Calu3 (cell line): ENCODE measurements around the gene ZBTB16. TPM values are rescaled to one million over a fixed set of nuclear protein-coding genes. Genes with fewer than 3 reads are reported as not detected.

ENCODE experiments used
- BruUV-seq: library from RNA; stranded (reverse); fragments of 400-500 nt; replicated peaks from 2 replicates; lab custom pipeline; 2021; lab: Mats Ljungman, UMichigan
- CTCF ChIA-PET: fragments of 300-600 bp; sonication (Branson Sonifier 250); formaldehyde crosslinking; loops from one replicate; lab custom pipeline; 2022; ENCODE audit warnings: antibody characterized with exemption; lab: Charles Lee
- DNase-seq: peaks from one replicate; pipeline ENCODE4 v3.0.0; 2022
- H3K27ac Mint-ChIP-seq: one replicate; pipeline ENCODE4 v1.8.0; 2022; ENCODE audit warnings: mixed read lengths; ENCODE audit not compliant: unreplicated experiment
- H3K27me3 Mint-ChIP-seq: one replicate; pipeline ENCODE4 v1.8.0; 2022; ENCODE audit warnings: mixed read lengths; ENCODE audit not compliant: unreplicated experiment
- H3K36me3 Mint-ChIP-seq: one replicate; pipeline ENCODE4 v1.8.0; 2022; ENCODE audit warnings: mild to moderate bottlenecking, moderate library complexity, mixed read lengths; ENCODE audit not compliant: insufficient read depth, unreplicated experiment
- H3K4me1 Mint-ChIP-seq: one replicate; pipeline ENCODE4 v1.8.0; 2022; ENCODE audit warnings: mild to moderate bottlenecking, low read depth, mixed read lengths; ENCODE audit not compliant: unreplicated experiment
- H3K4me3 Mint-ChIP-seq: one replicate; pipeline ENCODE4 v1.8.0; 2022; ENCODE audit warnings: mild to moderate bottlenecking, low read depth, moderate library complexity, mixed read lengths; ENCODE audit not compliant: unreplicated experiment
- H3K9me3 Mint-ChIP-seq: one replicate; pipeline ENCODE4 v1.8.0; 2022; ENCODE audit warnings: low read depth, mixed read lengths; ENCODE audit not compliant: unreplicated experiment
- intact Hi-C: fragments of 100-400 bp; cut with micrococcal nuclease; formaldehyde crosslinking; loops from one replicate; pipeline ENCODE4 v1.10.0; 2022; ENCODE audit not compliant: unreplicated experiment
- total RNA-seq: library from RNA; stranded (reverse); gene quantifications from 2 replicates; pipeline ENCODE4 v1.2.3, GENCODE V29; 2022
- TF ChIP-seq, protein P1 (sequence below): fragments of 200-600 bp; IDR thresholded peaks from one replicate; pipeline ENCODE4 v1.8.0; 2022; ENCODE audit warnings: antibody characterized with exemption; ENCODE audit not compliant: unreplicated experiment

Gene ZBTB16
- total RNA-seq, 1 experiment from 2014 or later = not detected

DNA sequence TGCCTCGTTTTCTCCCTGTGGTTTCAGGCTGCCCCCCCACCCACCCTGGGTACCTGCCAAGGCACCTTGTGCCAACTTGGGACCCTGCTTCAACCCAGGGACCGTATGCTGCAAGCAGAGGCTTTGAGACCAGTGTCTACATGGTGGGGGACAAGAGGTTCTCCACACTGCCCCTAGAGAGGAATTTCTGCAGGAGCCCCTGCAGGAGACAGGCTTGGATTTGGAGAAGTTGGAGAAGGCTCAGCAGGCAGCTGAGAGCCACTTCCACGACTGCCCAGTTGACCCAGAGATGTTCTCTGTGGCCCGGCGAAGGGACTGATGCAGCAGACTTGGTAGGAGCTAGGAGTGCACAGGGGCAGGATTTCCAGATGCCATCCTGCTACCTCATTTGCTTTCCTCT lies 216.6 kb downstream of the ZBTB16 start:
- Mint-ChIP-seq H3K27ac (no peak overlapping the region), H3K27me3 (peaks cover 51% of the 10 kb centered on the region), H3K9me3 (no peaks in the 10 kb centered on the region), H3K4me1 (peaks cover 38% of the 10 kb centered on the region), H3K4me3 (no peak overlapping the region), H3K36me3 (no peaks in the 10 kb centered on the region)
- CTCF ChIA-PET = no interaction called here
- intact Hi-C loops = no loop called here
- DNase-seq = no peak
- no TSS peak for BruUV-seq
- TF ChIP-seq, protein P1, sequence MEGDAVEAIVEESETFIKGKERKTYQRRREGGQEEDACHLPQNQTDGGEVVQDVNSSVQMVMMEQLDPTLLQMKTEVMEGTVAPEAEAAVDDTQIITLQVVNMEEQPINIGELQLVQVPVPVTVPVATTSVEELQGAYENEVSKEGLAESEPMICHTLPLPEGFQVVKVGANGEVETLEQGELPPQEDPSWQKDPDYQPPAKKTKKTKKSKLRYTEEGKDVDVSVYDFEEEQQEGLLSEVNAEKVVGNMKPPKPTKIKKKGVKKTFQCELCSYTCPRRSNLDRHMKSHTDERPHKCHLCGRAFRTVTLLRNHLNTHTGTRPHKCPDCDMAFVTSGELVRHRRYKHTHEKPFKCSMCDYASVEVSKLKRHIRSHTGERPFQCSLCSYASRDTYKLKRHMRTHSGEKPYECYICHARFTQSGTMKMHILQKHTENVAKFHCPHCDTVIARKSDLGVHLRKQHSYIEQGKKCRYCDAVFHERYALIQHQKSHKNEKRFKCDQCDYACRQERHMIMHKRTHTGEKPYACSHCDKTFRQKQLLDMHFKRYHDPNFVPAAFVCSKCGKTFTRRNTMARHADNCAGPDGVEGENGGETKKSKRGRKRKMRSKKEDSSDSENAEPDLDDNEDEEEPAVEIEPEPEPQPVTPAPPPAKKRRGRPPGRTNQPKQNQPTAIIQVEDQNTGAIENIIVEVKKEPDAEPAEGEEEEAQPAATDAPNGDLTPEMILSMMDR = no peak

DNA sequence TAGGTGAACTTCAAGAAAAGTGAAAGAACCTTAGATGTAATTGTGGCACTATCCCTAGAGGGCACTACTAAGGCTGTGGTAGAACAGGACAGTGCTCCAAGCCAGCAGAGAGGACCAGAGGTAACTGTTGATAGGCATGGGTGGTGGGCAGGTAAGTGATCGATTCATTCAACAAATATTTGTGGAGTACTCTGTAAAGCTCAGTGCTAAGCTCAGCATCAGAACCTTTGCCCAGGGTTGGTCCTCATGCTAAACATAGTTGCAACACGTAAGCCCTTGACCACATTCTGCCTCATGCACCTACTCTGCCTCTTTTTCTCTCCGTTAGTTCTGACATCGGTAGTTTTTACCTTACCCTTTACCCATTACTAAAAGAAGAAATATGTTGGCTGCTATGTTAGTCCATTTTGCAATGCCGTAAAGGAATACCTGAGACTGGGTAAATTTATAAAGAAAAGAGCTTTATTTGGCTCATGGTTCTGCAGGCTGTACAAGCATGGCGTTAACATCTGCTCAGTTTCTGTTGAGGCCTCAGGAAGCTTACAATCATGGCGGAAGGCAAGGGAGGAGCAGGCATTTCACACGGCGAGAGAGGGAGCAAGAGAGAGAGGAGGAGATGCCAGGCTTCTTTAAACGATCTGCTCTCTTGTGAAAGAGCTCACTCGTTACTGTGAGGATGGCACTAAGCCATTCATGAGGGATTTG lies 218.3 kb downstream of the ZBTB16 start:
- intact Hi-C loops = no loop called here
- Mint-ChIP-seq H3K4me1 (peaks cover 52% of the 10 kb centered on the region), H3K27me3 (peaks cover 34% of the 10 kb centered on the region), H3K27ac (no peak overlapping the region), H3K4me3 (no peak overlapping the region), H3K36me3 (no peaks in the 10 kb centered on the region), H3K9me3 (no peaks in the 10 kb centered on the region)
- no TSS peak for BruUV-seq
- TF ChIP-seq, protein P1 = no peak
- no peak for DNase-seq
- CTCF ChIA-PET = no interaction called here

DNA sequence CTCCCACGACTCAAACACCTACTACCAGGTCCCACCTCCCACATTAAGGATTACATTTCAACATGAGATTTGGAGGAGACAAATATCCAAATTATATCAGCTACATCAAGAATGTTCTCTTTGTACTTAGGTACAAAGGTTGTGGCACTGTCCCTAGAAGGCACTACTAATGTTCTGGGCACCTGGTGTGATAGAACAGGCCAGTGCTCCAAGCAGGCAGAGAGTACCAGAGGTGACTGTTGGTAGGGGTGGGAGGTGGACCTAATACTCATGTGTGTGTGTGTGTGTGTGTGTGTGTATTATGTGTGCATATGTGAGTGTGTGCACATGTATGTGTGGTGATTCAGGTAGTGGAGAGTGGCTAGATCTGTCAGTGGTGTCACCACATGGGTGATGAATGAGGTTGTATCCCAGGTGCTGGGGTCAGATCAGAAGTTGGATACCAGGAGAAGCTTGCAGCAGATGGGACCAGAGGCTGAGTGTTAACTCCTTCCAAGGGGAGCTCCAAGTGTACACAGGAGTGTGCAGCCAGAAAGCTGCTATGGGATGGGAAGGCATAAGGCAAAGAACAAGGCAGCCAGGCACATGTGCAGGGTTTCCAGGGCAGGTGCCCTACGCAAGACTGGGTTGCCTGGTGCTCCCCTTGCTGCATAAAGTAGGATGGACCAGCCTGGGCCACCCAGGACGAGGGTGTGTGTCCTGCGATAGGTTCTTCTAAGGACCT lies 219.0 kb downstream of the ZBTB16 start:
- CTCF ChIA-PET = no interaction called here
- Mint-ChIP-seq H3K36me3 (no peaks in the 10 kb centered on the region), H3K27me3 (peaks cover 27% of the 10 kb centered on the region), H3K27ac (no peak overlapping the region), H3K4me1 (peaks cover 53% of the 10 kb centered on the region), H3K9me3 (no peaks in the 10 kb centered on the region), H3K4me3 (no peak overlapping the region)
- intact Hi-C loops = no loop called here
- TF ChIP-seq, protein P1 = no peak
- no peak for DNase-seq
- BruUV-seq = no TSS peak

DNA sequence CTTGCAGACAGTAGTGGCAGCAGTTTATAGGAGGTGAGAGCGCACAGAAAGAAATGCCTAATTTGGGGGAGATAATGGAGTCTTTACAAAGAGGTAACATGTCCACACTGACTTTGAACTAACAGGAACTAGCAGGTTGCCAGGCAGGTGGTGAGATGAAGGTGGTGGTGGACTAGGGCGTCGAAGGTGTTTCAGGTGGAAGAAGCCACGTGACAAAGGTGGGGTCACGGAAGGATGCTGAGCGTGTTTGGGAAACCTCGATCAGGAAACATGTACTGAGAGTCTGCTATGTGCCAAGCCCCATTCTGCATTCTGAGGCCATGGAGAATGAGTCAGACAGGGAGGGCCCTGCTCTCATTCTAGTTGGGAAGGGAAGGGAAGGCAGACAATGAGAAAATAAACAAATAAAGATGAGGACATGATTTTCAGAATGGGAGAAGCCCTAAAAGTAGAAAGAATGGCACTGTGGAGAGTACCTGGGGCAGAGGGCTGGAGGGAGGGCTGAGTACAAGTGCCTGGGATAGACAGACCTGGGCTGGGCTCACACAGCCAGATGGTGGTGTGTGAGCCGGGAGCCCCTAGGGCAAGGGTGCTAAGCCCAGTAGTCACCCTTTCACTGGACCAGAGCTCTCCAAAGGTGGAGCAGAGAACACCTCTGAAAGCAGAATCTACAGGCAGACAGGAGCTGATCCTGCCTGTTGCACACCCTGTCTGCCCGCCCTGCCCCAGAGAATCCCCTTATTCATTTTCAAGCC lies 220.5 kb downstream of the ZBTB16 start:
- Mint-ChIP-seq H3K4me3 (no peak overlapping the region), H3K4me1 (peaks cover 60% of the 10 kb centered on the region), H3K9me3 (no peaks in the 10 kb centered on the region), H3K27me3 (peaks cover 12% of the 10 kb centered on the region), H3K36me3 (no peaks in the 10 kb centered on the region), H3K27ac (no peak overlapping the region)
- CTCF ChIA-PET = interaction anchor here (0.5 to 1.3 kb wide), 4 partner anchors 18 to 232 kb away, joined by 3 to 6 read pairs (median 4); no protein-coding TSS in a partner anchor
- no peak for DNase-seq
- no TSS peak for BruUV-seq
- TF ChIP-seq, protein P1 = no peak
- intact Hi-C loops = loop anchor here (1.0 to 5.0 kb wide), 4 partner anchors 16 to 482 kb away; partner anchors contain the start of gene NNMT
